Neutrophil (primary cell): ENCODE measurements around the gene EXOSC7.

Source experiments
- H3K27ac ChIP-seq: fragments of 200-600 bp; sonication (generic); 2 replicates; pipeline ENCODE4 v1.5.1; 2016; ENCODE audit warnings: mild to moderate bottlenecking, moderate library complexity
- H3K27me3 ChIP-seq: fragments of 200-600 bp; sonication (generic); 2 replicates; pipeline ENCODE4 v1.6.0; 2016; ENCODE audit warnings: mild to moderate bottlenecking
- H3K36me3 ChIP-seq: fragments of 200-600 bp; sonication (generic); 2 replicates; pipeline ENCODE4 v1.5.1; 2017
- H3K4me1 ChIP-seq, 2 experiments: fragments of 200-600 bp in 1 of 2; sonication (generic) in 1 of 2; 1 replicate in 1 of 2; 2 replicates in 1 of 2; pipeline versions ENCODE4 v1.5.1 to v1.6.1; 2013 to 2016; ENCODE audit warnings: low read depth in 1 of 2, low read length in 1 of 2, mild to moderate bottlenecking in 1 of 2, moderate library complexity in 1 of 2; ENCODE audit not compliant: control insufficient read depth in 1 of 2, insufficient read depth in 1 of 2
- H3K4me3 ChIP-seq, 2 experiments: fragments of 200-600 bp in 1 of 2; sonication (generic) in 1 of 2; 1 replicate in 1 of 2; 2 replicates in 1 of 2; pipeline ENCODE4 v1.5.1; 2013 to 2016; ENCODE audit warnings: low read depth in 1 of 2, low read length in 1 of 2, mild to moderate bottlenecking in 1 of 2, moderate library complexity in 1 of 2
- H3K9me3 ChIP-seq: fragments of 200-600 bp; sonication (generic); 2 replicates; pipeline ENCODE4 v1.5.1; 2016
- CTCF ChIP-seq: fragments of 200-600 bp; sonication (generic); IDR thresholded peaks from 2 replicates; pipeline ENCODE4 v1.5.1; 2016; ENCODE audit warnings: antibody characterized with exemption

EXOSC7 gene

GRCh38 chr3:45035441-45036301 is 59.6 kb downstream of the EXOSC7 start:
- Histone ChIP-seq H3K9me3 (no peaks in the 10 kb centered on the region), H3K4me3 (peak overlapping the region; percentile 47 to 49), H3K27me3 (no peaks in the 10 kb centered on the region), H3K36me3 (no peaks in the 10 kb centered on the region), H3K4me1 (peaks cover 41 to 42% of the 10 kb centered on the region in 2 experiments), H3K27ac (peak overlapping the region; percentile 85)
- TF ChIP-seq CTCF: no peak

- peak; percentile 97 for TF ChIP-seq CTCF
These were observed 61.8 kb downstream of the EXOSC7 start for GRCh38 chr3:45037720-45038455.

GRCh38 chr3:45041666-45042065 is 65.6 kb downstream of the EXOSC7 start:
- H3K36me3 ChIP-seq: no peaks in the 10 kb centered on the region
- no peaks in the 10 kb centered on the region for H3K9me3 ChIP-seq
- peaks cover 27 to 40% of the 10 kb centered on the region in 2 experiments for H3K4me1 ChIP-seq
- no peak overlapping the region for H3K4me3 ChIP-seq
- no peak for TF ChIP-seq CTCF
- H3K27me3 ChIP-seq: no peaks in the 10 kb centered on the region
- H3K27ac ChIP-seq: peak overlapping the region; percentile 56

More at GRCh38 chr3:45037720-45038455, 61.8 kb downstream of the EXOSC7 start:
- Histone ChIP-seq H3K36me3 (no peaks in the 10 kb centered on the region), H3K4me1 (peaks cover 59 to 60% of the 10 kb centered on the region in 2 experiments), H3K4me3 (no peak overlapping the region), H3K9me3 (no peaks in the 10 kb centered on the region), H3K27ac (peak overlapping the region; percentile 22), H3K27me3 (no peaks in the 10 kb centered on the region)

- H3K36me3 ChIP-seq: no peaks in the 10 kb centered on the region
- no peak for TF ChIP-seq CTCF
- H3K27ac ChIP-seq: peak overlapping the region; percentile 56
- H3K4me1 ChIP-seq: peaks cover 24 to 35% of the 10 kb centered on the region in 2 experiments
- no peaks in the 10 kb centered on the region for H3K27me3 ChIP-seq
- no peaks in the 10 kb centered on the region for H3K9me3 ChIP-seq
- H3K4me3 ChIP-seq: no peak overlapping the region
These were observed 66.1 kb downstream of the EXOSC7 start for GRCh38 chr3:45042162-45042561.

- Histone ChIP-seq H3K36me3 (no peaks in the 10 kb centered on the region), H3K27ac (peak overlapping the region; percentile 53)
- TF ChIP-seq CTCF: no peak
These were observed 67.8 kb downstream of the EXOSC7 start for GRCh38 chr3:45043728-45044299.

More at GRCh38 chr3:45043728-45044299, 67.8 kb downstream of the EXOSC7 start:
- Histone ChIP-seq H3K27me3 (no peaks in the 10 kb centered on the region), H3K4me3 (no peak overlapping the region), H3K9me3 (no peaks in the 10 kb centered on the region), H3K4me1 (peaks cover 18 to 28% of the 10 kb centered on the region in 2 experiments)
